Activated CD4-positive, alpha-beta T cell treated with anti-CD3 and anti-CD28 coated beads, Interleukin-2, Interleukin-4, amounts not matched to agents 100 ng/mL and 50 ng/mL, durations not matched to agents 16 hours and 8 hours (primary cell): ENCODE data around the gene VCL.
A peak's percentile ranks its signal among the peaks of the same experiment; 100 is the strongest.
"Not testable (repeated sequence)": the region's sequence is repeated elsewhere in the genome, so short reads cannot be mapped to it uniquely, and the experiment has no call there.

Experiments used
- DNase-seq: peaks from one replicate; pipeline ENCODE4 v3.0.0-alpha.2; 2020; ENCODE audit warnings: low spot score

Gene VCL

DNA sequence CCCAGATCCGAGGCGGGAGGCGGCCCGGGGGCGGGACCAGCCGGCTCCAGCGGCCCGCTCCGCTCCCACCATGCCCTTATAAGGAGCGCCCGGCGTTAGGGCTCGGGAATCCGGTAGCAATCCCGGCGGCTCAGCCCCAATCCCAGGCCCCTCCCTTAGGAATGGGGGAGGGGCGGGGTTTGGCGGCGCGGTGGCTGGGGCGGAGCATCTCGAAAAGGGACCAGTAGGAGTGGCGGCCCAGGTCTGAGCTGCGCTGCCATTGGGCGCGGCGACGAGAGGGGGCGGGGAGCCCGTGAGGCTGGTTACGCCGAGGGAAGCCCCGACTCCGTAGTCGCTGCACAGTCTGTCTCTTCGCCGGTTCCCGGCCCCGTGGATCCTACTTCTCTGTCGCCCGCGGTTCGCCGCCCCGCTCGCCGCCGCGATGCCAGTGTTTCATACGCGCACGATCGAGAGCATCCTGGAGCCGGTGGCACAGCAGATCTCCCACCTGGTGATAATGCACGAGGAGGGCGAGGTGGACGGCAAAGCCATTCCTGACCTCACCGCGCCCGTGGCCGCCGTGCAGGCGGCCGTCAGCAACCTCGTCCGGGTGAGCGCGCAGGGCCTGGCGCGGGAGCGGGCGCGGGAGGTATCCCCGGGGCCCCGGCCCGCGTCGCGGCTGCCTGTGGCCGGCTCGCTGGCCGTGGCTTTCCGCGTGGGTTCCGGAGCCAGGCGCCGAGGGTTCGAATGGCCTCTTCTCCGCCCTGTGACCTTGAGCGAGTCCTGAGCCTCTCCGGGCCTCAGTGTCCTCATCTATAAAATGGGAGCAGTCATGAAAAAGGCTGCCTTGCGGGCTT lies at the start of gene VCL:
VCL (plus strand) TSS at position 330 of the 836 bp plus-strand sequence; CDS start at position 422, 92 bp downstream.
- peak; percentile 96 for DNase-seq

DNA sequence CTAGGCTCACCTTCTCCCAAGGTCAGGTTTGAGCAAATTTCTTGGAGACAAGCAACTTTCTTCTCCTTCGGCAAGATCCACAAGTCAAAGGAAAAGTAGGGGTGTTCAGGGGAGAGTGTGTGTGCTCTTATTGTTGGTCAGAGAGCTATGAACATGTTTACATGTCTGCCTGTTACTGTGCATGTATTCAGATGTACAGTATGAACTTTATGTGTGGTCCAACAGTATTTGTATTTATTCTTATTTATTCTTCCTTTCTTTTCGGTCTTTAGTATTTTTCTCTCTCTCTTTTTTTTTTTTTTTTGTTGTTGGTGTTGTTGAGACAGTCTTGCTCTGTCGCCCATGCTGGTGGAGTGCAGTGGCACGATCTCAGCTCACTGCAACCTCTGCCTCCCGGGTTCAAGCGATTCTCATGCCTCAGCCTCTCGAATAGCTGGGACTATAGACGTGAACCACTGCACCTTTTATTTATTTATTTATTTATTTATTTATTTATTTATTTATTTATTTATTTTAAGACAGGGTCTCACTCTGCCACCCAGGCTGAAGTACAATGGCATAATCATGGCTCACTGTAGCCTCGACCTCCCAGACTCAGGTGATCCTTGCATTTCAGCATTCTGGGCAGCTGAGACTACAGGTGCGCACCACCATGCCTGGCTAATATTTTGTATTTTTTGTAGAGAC lies 48.8 kb upstream of the VCL start:
- DNase-seq, result no peak

DNA sequence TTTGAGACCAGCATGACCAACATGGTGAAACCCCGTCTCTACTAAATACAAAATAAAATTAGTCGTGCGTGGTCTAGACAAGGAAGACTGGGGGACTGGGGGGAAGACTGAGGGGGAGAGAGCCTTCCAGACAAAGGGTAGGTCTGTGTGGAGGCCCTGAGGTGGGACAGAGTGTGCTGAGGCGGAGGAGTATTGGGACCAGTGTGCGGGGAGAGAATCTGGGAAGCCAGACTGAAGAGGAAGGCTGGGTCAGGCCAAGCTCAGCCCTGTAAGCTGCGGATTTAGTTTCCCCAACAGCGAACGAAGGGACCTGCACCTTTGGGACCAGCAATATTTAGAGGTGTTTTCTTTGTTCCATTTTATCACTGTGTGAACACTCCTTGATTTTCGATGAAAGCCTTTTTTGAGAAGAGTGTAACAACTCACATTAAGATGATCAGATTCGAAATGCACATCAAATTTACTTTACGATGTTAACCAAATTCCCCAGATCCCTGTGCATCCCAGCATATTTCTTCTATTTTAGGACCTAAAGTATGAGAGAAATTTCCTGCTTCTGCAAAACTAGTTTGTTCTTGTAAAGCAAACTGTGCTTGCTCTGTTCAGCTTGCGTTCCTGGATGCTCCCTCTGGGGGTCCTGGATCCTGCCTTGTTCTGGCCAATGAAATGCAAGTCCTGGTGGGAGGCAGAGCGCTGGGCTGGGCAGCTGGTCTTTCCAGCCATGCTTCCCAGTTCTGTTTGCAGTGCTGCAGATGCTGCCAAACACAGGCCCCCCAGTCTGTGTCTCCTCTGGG lies 47.6 kb upstream of the VCL start:
- DNase-seq, result no peak

DNA sequence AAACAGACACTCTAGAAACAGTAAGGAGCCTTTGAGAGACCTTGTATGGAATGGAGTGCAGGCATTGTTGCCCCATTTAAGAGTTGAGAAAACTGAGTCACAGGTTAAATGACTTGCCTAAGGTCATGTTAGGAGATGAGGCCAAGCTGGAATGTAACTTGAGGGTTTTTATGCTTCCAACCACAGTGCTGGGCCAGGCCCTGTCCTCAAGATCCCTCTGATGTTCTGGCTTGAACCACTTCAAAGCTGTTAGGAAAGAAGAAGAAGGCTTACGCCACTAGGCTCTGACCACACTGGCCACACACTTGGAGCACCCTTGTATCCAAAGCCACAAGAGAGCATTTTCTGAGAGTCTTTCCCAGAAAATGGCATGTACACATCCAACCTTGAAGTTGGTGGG lies 44.3 kb upstream of the VCL start:
- DNase-seq, result no peak

DNA sequence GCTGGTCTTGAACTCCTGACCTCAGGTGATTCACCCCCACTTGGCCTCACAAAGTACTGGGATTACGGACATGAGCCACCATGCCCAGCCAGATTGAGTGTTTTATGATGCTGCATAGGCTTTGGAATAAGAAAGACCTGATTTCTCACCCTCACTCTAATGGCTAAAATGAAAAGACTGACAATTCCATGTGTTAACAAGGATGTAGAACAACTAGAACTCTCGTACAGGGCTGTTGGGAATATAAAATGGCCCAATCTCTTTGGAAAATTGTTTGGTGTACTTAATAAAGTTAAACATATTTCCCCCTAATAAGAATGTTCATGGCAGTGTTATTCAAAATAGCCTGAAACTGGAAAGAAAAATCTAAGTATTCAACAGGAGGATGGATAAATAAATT lies 43.2 kb upstream of the VCL start:
- DNase-seq, result no peak

DNA sequence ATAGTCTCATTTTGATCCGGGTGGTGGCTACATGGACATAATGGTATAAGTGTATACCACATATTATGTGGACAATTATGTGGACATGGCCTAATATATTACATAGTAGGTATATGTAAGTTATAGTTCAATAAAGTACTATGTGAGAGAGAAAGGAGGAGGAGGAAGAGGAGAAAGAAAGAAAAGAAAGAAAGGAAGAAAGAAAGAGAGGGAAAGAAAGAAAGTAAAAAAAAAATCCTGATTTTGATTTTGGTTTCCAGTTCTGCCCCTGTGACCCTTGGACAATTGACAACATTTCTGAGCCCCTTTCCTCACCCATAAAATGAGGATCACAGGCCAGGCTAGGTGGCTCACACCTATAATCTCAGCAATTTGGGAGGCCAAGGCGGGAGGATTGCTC lies 42.2 kb upstream of the VCL start:
- no peak for DNase-seq

DNA sequence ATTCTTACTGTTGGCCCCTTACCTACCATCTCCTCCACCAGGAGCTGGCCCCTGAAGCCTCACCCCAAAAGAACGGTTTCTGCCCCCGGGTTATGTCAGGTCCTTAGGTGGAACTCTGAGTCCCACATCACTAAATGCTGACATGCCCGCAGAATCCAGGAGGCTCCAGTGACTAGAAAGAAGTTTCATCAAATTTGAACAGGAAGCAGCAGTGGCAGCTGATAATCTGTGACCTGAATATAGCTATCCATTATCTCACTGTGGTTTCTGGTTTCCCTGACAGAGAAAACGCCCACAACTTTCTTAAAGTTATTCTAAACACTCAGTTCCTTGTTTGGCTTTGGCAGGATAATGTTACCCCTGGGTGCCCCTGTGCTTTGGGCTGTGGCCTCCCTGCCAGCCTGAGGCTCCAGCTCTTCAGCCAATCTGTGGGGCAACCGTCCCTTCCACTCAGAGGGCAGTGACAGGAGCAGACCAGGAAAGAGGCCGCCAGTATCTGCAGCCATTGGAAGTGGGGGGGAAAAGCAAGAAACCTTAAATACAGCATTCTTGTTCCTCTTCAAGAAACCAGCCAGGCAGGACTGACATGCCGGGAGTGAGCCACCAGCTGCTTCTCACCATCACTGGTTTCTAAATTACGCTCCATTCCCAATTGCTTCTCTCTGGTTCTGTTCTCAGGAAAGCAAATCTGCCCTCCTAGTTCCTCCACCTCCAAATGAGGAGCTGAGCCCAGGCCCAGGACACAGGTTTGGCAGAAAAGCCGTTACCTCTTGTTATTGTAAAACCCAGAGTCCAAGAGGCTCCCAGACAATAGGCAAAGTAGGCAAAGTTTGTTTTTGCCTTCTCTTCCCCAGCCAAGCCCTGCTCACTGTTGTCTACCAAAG lies 41.2 kb upstream of the VCL start:
- DNase-seq, result peak; percentile 69

DNA sequence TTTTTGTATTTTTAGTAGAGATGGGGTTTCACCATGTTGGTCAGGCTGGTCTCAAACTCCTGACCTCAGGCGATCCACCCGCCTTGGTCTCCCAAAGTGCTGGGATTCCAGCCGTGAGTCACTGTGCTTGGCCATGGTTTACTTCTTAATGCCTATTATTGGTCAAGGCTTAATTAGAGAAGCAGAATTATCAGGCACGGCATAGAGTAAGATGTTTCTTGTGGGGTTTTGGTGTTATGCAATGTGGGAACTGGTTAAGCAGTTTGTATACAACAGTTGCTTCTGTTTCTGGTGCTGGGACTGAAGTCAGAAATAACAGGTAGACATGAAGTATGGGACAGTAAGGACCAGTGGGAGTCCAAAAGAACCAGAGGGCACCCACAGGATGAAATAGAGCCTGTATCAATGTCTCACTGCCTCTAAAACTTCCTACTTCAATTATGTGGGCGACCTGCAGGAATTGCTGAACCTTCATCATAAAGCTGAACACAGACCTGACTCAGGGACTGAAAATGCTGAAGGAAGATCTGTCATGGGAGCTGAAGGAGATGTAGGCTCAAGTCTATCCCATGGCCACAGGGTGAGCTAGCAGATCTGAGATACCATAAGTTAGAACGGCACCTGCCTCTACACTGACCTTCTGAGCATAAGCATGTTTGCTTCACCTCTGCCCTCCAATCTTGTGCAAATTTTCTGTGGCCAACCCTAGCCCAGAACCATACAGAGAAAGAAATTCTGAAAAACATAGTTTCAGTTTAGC lies 38.3 kb upstream of the VCL start:
- DNase-seq, result no peak

DNA sequence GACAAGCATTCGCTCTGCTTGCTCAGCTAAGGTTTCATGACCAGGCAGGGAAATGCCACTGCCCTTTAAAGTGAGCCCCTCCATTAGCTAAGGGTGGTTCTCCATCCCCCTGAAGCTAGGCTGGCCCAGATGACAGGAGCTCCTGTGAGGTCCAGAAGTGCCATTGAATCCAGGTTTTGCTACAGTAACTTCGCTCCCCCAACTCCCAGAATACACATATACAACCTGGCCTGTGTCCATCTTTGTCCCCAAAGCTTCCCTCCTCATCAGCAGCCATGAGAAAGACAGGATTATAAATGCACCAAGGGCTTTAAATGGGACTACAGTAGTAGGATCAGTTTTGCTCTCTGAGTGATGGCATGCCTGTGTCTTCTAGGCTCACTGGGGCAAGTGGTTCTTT lies 35.5 kb upstream of the VCL start:
- DNase-seq, result no peak

DNA sequence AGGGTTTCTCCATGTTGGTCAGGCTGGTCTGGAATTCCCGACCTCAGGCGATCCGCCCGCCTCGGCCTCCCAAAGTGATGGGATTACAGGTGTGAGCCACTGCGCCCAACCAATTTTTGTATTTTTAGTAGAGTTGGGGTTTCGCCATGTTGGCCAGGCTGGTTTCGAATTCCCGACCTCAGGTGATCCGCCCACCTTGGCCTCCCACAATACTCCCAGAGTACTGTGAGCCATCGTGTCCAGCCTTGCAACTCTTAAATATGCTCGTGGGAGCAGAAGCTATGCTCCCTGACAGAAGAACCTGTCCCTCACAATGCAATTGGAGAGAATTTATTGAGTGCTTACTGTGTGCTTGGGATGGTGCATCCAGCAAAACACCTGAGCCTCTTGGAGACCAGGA lies 34.4 kb upstream of the VCL start:
- not testable (repeated sequence) for DNase-seq

DNA sequence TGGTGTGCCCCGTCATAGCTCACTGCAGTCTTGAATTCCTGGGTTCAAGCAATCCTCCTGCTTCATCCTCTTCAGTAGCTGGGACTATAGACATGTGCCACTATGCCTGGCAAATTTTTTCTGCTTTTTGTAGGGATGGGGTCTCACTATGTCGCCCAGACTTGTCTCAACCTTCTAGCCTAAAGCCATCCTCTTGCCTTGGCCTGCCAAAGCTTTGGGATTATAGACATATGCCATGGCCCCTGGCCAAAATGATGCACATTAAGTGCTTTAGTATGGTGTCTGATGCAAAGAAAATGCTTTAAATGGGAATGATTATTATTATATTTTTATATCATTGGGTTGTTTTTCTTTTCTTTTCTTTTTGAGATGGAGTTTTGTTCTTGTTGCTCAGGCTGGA lies 33.2 kb upstream of the VCL start:
- DNase-seq, result no peak

DNA sequence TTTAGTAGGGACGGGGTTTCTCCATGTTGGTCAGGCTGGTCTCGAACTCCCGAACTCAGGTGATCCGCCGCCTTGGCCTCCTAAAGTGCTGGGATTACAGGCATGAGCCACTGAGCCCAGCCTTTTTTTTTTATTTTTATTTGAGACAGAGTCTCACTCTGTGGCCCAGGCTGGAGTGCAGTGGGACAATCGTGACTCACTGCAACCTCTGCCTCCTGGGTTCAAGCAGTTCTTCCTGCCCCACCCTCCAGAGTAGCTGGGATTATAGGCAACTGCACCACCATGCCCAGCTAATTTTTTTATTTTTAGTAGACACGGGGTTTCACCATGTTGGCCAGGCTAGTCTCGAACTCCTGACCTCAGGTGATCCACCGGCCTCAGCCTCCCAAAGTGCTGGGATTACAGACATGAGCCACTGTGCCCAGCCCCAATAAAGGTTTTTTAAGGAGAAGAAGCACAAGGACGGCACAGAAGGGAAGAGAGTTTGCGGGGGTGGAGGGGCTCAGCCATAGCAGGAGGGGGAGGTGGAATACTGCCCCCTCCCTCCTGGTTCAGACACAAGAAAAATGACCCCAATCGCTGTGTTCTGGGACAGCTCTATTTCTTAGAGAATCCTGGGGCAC lies 32.5 kb upstream of the VCL start:
- not testable (repeated sequence) for DNase-seq

DNA sequence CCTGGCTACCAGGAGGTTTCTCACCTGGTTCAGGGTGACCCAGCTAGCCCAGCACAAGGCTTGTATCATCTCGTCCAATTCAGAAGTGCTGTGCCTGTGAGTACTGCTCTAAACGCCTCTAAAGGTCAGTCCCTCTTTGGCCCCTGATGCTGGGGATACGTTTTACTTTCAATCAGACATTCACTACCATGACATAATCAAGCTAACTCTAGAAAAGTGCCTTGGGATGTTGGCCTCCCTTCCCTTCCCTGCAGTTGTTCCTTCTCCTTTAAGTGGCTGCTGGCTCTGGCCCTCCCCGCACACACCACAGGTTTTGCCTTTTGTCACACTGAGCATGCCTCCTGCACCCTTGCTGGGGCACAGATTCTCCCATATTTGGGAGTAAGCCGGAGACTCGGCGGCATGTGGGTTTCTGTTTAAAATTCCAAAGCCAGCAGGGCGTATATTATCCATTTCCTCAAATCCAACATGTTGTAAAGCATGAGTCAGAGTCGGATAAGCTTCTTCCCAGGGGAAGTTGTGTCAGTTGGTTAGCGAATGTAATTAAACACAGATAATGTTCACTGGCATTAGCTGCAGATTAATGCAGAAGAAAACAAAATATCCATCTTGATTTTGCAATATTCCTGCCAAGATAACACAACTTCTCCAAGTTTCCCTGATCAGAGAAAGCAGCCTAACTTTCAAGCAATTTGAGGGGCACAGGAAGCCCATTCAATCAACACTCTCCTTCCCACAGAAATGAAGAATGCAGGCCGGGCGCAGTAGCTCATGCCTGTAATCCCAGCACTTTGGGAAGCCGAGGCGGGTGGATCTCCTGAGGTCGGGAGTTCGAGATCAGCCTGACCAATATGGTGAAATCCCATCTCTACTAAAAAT lies 31.8 kb upstream of the VCL start:
- DNase-seq, result no peak

DNA sequence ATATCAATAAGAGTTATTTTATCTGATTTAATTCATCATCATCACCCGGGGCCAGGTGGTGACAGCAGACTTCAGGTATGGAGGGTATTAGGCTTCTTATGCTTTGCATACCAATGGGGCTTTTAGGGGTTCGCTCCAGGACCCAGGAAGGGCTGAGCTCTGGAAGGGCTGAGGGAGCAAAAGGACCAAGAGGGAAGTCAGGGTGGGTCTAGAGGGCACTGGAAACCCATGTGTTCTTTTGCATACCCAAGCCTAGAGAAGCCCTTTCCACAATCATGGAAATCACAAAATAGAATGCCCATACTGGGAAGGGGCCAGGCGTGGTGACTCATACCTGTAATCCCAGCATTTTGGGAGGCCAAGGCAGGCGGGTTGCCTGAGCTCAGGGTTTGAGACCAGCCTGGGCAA lies 30.9 kb upstream of the VCL start:
- no peak for DNase-seq

DNA sequence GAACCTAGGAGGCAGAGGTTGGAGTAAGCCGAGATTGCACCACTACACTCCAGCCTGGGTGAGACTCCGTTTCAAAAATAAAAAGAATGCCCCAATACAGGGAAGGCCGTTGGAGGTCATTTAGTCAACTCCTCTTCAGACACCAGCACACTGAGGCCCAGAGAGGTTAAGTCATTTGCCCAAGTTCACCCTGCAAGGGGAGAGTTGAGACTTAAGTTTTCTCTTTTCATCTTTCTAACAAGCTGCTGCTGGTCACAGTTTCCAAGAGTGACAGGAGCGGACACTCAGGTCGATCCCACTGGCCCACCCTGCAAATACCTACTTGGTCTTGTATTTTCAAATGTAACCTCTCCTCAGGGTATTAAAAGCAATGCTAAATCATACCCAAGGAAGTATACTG lies 30.4 kb upstream of the VCL start:
- no peak for DNase-seq

DNA sequence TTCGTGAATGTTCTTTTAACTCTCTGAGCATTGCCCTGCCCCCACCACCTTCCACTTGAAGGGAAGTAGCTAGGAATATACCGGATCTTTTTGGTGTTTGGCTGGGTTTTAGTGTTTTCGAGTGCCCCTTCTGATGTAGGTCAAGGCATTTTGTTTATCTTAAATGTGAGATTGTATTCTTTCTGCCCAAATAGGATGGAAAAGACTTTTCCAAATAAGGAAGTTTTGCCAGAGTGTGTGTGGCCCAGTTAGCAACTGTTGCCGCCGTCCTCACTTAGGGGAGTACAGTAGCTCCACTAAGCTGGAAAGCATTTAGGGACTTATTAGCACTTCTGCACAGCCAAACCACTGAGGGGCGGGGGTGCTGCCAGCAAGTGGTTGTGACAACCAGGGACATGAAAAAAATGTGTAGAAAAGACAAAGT lies 29.8 kb upstream of the VCL start:
- DNase-seq, result no peak

DNA sequence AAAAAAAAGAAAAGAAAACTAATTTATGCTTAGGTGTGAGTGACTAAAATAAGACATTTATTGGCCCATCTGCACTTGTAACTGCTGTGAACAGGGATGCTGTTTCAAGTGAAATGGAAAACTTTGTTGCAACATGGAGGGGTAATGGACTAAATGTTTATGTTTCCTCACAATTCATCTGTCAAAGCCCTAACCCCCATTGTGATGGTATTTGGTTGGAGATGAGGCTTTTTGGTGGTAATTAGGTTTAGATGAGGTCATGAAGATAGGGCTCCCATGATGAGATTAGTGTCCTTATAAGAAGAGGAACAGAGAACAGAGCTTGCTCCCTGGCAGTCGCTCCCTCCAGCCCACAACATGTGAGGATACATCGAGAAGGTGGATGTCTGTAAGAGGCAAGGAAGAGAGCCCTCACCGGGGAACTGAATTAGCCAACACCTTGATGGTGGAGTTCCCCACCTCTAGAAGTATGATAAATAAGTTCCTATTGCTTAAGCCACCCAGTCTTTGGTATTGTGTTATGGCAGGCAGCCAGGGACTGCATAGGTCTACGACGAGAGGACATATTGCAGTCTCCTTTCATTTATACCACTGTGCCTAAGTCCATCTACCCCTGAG lies 28.6 kb upstream of the VCL start:
- no peak for DNase-seq

DNA sequence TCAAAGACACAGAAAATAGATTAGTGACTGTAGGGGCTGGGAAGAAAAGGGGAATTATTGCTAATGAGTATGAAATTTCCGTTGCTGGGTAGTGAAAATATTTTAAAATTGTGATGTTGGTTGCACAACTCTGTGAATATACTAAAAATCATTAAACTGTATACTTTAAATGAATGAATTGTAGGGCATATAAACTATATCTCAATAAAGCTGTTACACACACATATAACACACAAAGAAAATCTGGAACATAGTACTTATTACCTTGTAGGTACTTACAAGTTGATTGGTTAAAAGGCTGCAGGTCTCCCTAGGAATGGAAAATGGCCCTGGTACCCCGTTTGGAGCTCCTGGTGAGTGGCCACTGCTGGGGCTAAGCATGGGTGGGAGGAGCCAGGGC lies 27.1 kb upstream of the VCL start:
- no peak for DNase-seq
